ENCODE measurements around the gene TPM4. TPM values are rescaled to one million over a fixed set of nuclear protein-coding genes. Genes with fewer than 3 reads are reported as not detected.

TPM4 gene
- total and polyA plus RNA-seq, 7 donors, result 24.3 to 57.3 (median 40.8) TPM

- Histone ChIP-seq H3K36me3 (ENCODE audit: insufficient read depth in 1 of 2, low read depth in 1 of 2) (no peaks in the 10 kb centered on the region), H3K27ac (no peak overlapping the region), H3K4me3 (no peak overlapping the region), H3K9me3 (no peaks in the 10 kb centered on the region), H3K27me3 (ENCODE audit: insufficient read depth in 3 of 3, low read length in 2 of 3) (no peaks in the 10 kb centered on the region), H3K4me1 (no peaks in the 10 kb centered on the region)
- intact Hi-C loops (cut with DNase I), result no loop called here
- WGBS, 3 donors, result 73 to 78% (median 75%) methylated on average over 4 of the region's 4 CpGs
- no peak for DNase-seq
- no peak for TF ChIP-seq CTCF (IDR thresholded peaks at IDR 0.05)
- ATAC-seq, result no peak
These were observed 31.1 kb upstream of the TPM4 start for GRCh38 chr19:16045171-16045570.

GRCh38 chr19:16045893-16046292 is 30.4 kb upstream of the TPM4 start:
- TF ChIP-seq CTCF (IDR thresholded peaks at IDR 0.05), result no peak
- intact Hi-C loops (cut with DNase I), result no loop called here
- Histone ChIP-seq H3K27ac (no peak overlapping the region), H3K4me3 (no peak overlapping the region), H3K9me3 (no peaks in the 10 kb centered on the region), H3K36me3 (ENCODE audit: insufficient read depth in 1 of 2, low read depth in 1 of 2) (no peaks in the 10 kb centered on the region), H3K4me1 (no peaks in the 10 kb centered on the region), H3K27me3 (ENCODE audit: insufficient read depth in 3 of 3, low read length in 2 of 3) (no peaks in the 10 kb centered on the region)
- 82 to 88% (median 84%) methylated on average over 4 of the region's 4 CpGs for WGBS, 3 donors
- DNase-seq (no peak), ATAC-seq (no peak)

- H3K9me3 ChIP-seq, result no peaks in the 10 kb centered on the region
- no peaks in the 10 kb centered on the region for H3K36me3 ChIP-seq (ENCODE audit: insufficient read depth in 1 of 2, low read depth in 1 of 2)
- no peak overlapping the region for H3K4me3 ChIP-seq
- no peak for TF ChIP-seq CTCF (IDR thresholded peaks at IDR 0.05)
- no peaks in the 10 kb centered on the region for H3K4me1 ChIP-seq
- WGBS, 3 donors, result 70 to 85% (median 76%) methylated on average over 3 of the region's 3 CpGs
- intact Hi-C loops (cut with DNase I), result no loop called here
- no peaks in the 10 kb centered on the region for H3K27me3 ChIP-seq (ENCODE audit: insufficient read depth in 3 of 3, low read length in 2 of 3)
- ATAC-seq (no peak), DNase-seq (no peak)
- H3K27ac ChIP-seq, result no peak overlapping the region
These were observed 27.7 kb upstream of the TPM4 start for GRCh38 chr19:16048583-16048982.

- TF ChIP-seq CTCF (IDR thresholded peaks at IDR 0.05), result no peak
- Histone ChIP-seq H3K27me3 (ENCODE audit: insufficient read depth in 3 of 3, low read length in 2 of 3) (no peaks in the 10 kb centered on the region), H3K27ac (no peak overlapping the region), H3K4me3 (no peak overlapping the region), H3K36me3 (ENCODE audit: insufficient read depth in 1 of 2, low read depth in 1 of 2) (no peaks in the 10 kb centered on the region), H3K4me1 (no peaks in the 10 kb centered on the region), H3K9me3 (no peaks in the 10 kb centered on the region)
- 32 to 34% (median 34%) methylated on average over 11 of the region's 11 CpGs for WGBS, 3 donors
- intact Hi-C loops (cut with DNase I), result no loop called here
- ATAC-seq (no peak), DNase-seq (no peak)
These were observed 24.9 kb upstream of the TPM4 start for GRCh38 chr19:16051254-16052025.

GRCh38 chr19:16052353-16052752 is 23.9 kb upstream of the TPM4 start:
- H3K9me3 ChIP-seq, result peaks cover 7% of the 10 kb centered on the region
- no peaks in the 10 kb centered on the region for H3K36me3 ChIP-seq (ENCODE audit: insufficient read depth in 1 of 2, low read depth in 1 of 2)
- no peaks in the 10 kb centered on the region for H3K4me1 ChIP-seq
- ATAC-seq (no peak), DNase-seq (no peak)
- intact Hi-C loops (cut with DNase I), result no loop called here
- 65 to 72% (median 71%) methylated on average over 7 of the region's 7 CpGs for whole genome bisulfite sequencing, 3 donors
- H3K27ac ChIP-seq, result no peak overlapping the region
- no peaks in the 10 kb centered on the region for H3K27me3 ChIP-seq (ENCODE audit: insufficient read depth in 3 of 3, low read length in 2 of 3)
- no peak for TF ChIP-seq CTCF (IDR thresholded peaks at IDR 0.05)
- no peak overlapping the region for H3K4me3 ChIP-seq
